Panc1 (cell line): Measurements from ENCODE around the gene FMNL3. TPM values are rescaled to one million over a fixed set of nuclear protein-coding genes. Genes with fewer than 3 reads are reported as not detected.

ENCODE experiments used
- ATAC-seq: fragments of 200-7000 bp; cut with Tn5 transposase; 2 replicates; pipeline ENCODE4 v1.9.1; 2020; ENCODE audit warnings: mild to moderate bottlenecking, moderate library complexity
- BruUV-seq: library from RNA; stranded (reverse); fragments of 400-500 nt; replicated peaks from 2 replicates; lab custom pipeline; 2021; lab: Mats Ljungman, UMichigan
- CTCF ChIA-PET: fragments of 300-600 bp; sonication (Branson Sonifier 250); formaldehyde crosslinking; loops from one replicate; lab custom pipeline; 2022; ENCODE audit warnings: antibody characterized with exemption; lab: Charles Lee
- POLR2A ChIA-PET: fragments of 300-600 bp; sonication (Branson Sonifier 250); formaldehyde crosslinking; loops from one replicate; lab custom pipeline; 2022; ENCODE audit warnings: antibody characterized with exemption; lab: Charles Lee
- DNase-seq: peaks from one replicate; pipeline ENCODE4 v3.0.0-alpha.2; 2010; ENCODE audit warnings: low read depth, low spot score
- H3K27ac ChIP-seq: 2 replicates; pipeline ENCODE4 v1.5.1; 2011; ENCODE audit warnings: mild to moderate bottlenecking, low read length, inconsistent platforms
- H3K27me3 ChIP-seq: fragments of 200-500 bp; sonication (Bioruptor generic); 2 replicates; pipeline ENCODE4 v1.6.0; 2014; ENCODE audit warnings: low read length, inconsistent platforms; ENCODE audit not compliant: control insufficient read depth, insufficient read depth
- H3K36me3 ChIP-seq: fragments of 200-500 bp; sonication (Bioruptor generic); 2 replicates; pipeline ENCODE4 v1.5.1; 2014; ENCODE audit warnings: inconsistent platforms, mild to moderate bottlenecking, low read length, moderate library complexity; ENCODE audit not compliant: control insufficient read depth, insufficient read depth
- H3K4me1 ChIP-seq: 2 replicates; pipeline ENCODE4 v1.5.1; 2011; ENCODE audit warnings: inconsistent platforms, mild to moderate bottlenecking, low read length, moderate library complexity; ENCODE audit not compliant: control insufficient read depth, insufficient read depth
- H3K4me3 ChIP-seq, 2 experiments: 2 replicates each; pipeline ENCODE4 v1.5.1; 2011 to 2012; ENCODE audit warnings: low read depth in 2 of 2, low read length in 2 of 2, mild to moderate bottlenecking in 2 of 2, inconsistent platforms in 1 of 2, moderate library complexity in 1 of 2
- H3K9me3 ChIP-seq: fragments of 200-500 bp; sonication (Bioruptor generic); 2 replicates; pipeline ENCODE4 v1.5.1; 2014; ENCODE audit warnings: low read depth, mild to moderate bottlenecking, inconsistent platforms, low read length, moderate library complexity; ENCODE audit not compliant: control insufficient read depth, insufficient read depth
- POLR2AphosphoS5 ChIP-seq: IDR thresholded peaks from 2 replicates; pipeline ENCODE4 v1.6.1; 2012; ENCODE audit warnings: mild to moderate bottlenecking, low read depth, low read length, moderate library complexity
- SIN3A ChIP-seq: IDR thresholded peaks from 2 replicates; pipeline ENCODE4 v1.6.1; 2012; ENCODE audit warnings: low read depth, mild to moderate bottlenecking, low read length, moderate library complexity, borderline replicate concordance; ENCODE audit not compliant: insufficient read depth
- TCF7L2 ChIP-seq: IDR thresholded peaks from 2 replicates; pipeline ENCODE4 v1.6.1; 2011; ENCODE audit warnings: mild to moderate bottlenecking, low read depth, low read length, inconsistent platforms
- in situ Hi-C: cut with HindIII; loops from 2 replicates; pipeline ENCODE4 v1.10.0; 2016; ENCODE audit warnings: low sequenced_read_pairs, low pct_unique_long_range_greater_than_20kb
- intact Hi-C: fragments of 100-400 bp; cut with micrococcal nuclease; formaldehyde crosslinking; loops from one replicate; pipeline ENCODE4 v1.10.0; 2022; ENCODE audit not compliant: unreplicated experiment
- total RNA-seq: library from RNA; stranded (reverse); gene quantifications from one replicate; pipeline ENCODE4 v1.2.1, GENCODE V29; 2021; ENCODE audit not compliant: unreplicated experiment
- TF ChIP-seq, protein P1 (sequence below), 2 experiments: IDR thresholded peaks; 2 replicates each; pipeline ENCODE4 v1.6.1; 2011 to 2012; ENCODE audit warnings: low read depth in 2 of 2, control low read depth in 1 of 2, low read length in 1 of 2, mild to moderate bottlenecking in 1 of 2, moderate library complexity in 1 of 2; ENCODE audit not compliant: insufficient read depth in 1 of 2
- TF ChIP-seq, protein P2 (sequence below): fragments of 450-650 bp; IDR thresholded peaks from 2 replicates; pipeline ENCODE4 v1.5.1; 2017; ENCODE audit warnings: mild to moderate bottlenecking

FMNL3 gene
- total RNA-seq, 1 experiment from 2014 or later, result 25.7 TPM

GRCh38 chr12:49655595-49656236 is 51.5 kb downstream of the FMNL3 start:
- BruUV-seq, result no TSS peak
- CTCF ChIA-PET, result no interaction called here

DNA sequence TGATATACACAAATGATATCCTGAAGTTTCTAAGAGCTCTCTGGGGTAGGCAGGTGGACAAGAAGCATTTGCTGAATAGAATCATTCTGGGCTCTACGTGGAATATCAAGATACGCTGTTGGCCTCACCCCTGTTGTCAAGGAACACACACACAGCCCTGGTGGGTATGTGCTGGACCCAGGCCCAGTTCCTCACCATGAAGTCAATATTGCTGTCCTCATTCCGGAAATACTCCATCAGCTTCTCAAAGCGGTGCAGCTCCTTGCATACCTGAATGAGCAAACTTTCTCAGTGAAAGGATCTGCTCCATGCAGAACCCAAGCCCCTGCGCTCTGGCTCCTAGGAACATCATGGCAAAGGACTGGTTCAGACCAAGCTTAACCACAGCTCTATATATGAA is 52.5 kb downstream of the FMNL3 start:
- DNase-seq, result no peak
- BruUV-seq, result no TSS peak
- no peak for ATAC-seq
- POLR2A ChIA-PET, result no interaction called here
- Histone ChIP-seq H3K4me3 (no peak overlapping the region), H3K9me3 (no peaks in the 10 kb centered on the region), H3K27me3 (no peaks in the 10 kb centered on the region), H3K27ac (no peak overlapping the region), H3K4me1 (no peaks in the 10 kb centered on the region), H3K36me3 (no peaks in the 10 kb centered on the region)
- in situ Hi-C loops (no loop called here), intact Hi-C loops (no loop called here)
- CTCF ChIA-PET, result no interaction called here
- TF ChIP-seq, protein P1, sequence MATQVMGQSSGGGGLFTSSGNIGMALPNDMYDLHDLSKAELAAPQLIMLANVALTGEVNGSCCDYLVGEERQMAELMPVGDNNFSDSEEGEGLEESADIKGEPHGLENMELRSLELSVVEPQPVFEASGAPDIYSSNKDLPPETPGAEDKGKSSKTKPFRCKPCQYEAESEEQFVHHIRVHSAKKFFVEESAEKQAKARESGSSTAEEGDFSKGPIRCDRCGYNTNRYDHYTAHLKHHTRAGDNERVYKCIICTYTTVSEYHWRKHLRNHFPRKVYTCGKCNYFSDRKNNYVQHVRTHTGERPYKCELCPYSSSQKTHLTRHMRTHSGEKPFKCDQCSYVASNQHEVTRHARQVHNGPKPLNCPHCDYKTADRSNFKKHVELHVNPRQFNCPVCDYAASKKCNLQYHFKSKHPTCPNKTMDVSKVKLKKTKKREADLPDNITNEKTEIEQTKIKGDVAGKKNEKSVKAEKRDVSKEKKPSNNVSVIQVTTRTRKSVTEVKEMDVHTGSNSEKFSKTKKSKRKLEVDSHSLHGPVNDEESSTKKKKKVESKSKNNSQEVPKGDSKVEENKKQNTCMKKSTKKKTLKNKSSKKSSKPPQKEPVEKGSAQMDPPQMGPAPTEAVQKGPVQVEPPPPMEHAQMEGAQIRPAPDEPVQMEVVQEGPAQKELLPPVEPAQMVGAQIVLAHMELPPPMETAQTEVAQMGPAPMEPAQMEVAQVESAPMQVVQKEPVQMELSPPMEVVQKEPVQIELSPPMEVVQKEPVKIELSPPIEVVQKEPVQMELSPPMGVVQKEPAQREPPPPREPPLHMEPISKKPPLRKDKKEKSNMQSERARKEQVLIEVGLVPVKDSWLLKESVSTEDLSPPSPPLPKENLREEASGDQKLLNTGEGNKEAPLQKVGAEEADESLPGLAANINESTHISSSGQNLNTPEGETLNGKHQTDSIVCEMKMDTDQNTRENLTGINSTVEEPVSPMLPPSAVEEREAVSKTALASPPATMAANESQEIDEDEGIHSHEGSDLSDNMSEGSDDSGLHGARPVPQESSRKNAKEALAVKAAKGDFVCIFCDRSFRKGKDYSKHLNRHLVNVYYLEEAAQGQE (IDR thresholded peaks at IDR 0.05; ENCODE audit: insufficient read depth in 1 of 2, low read depth in 2 of 2, low read length in 1 of 2), result no peak
- TF ChIP-seq, protein P2, sequence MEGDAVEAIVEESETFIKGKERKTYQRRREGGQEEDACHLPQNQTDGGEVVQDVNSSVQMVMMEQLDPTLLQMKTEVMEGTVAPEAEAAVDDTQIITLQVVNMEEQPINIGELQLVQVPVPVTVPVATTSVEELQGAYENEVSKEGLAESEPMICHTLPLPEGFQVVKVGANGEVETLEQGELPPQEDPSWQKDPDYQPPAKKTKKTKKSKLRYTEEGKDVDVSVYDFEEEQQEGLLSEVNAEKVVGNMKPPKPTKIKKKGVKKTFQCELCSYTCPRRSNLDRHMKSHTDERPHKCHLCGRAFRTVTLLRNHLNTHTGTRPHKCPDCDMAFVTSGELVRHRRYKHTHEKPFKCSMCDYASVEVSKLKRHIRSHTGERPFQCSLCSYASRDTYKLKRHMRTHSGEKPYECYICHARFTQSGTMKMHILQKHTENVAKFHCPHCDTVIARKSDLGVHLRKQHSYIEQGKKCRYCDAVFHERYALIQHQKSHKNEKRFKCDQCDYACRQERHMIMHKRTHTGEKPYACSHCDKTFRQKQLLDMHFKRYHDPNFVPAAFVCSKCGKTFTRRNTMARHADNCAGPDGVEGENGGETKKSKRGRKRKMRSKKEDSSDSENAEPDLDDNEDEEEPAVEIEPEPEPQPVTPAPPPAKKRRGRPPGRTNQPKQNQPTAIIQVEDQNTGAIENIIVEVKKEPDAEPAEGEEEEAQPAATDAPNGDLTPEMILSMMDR, result no peak
- TF ChIP-seq TCF7L2, result no peak
- no peak for TF ChIP-seq SIN3A
- no peak for TF ChIP-seq POLR2AphosphoS5

More at GRCh38 chr12:49655595-49656236, 51.5 kb downstream of the FMNL3 start:
- no peaks in the 10 kb centered on the region for H3K36me3 ChIP-seq
- ATAC-seq, result no peak
- no peak overlapping the region for H3K4me3 ChIP-seq
- DNase-seq, result no peak
- TF ChIP-seq, protein P2, result no peak
- TF ChIP-seq TCF7L2, result no peak
- no peak for TF ChIP-seq POLR2AphosphoS5
- TF ChIP-seq SIN3A, result no peak
- TF ChIP-seq, protein P1 (IDR thresholded peaks at IDR 0.05; ENCODE audit: insufficient read depth in 1 of 2, low read depth in 2 of 2, low read length in 1 of 2), result no peak
- POLR2A ChIA-PET, result interaction anchor here (0.6 kb wide), 1 partner anchor 122 kb away, joined by 6 read pairs; no protein-coding TSS in a partner anchor
- in situ Hi-C loops (no loop called here), intact Hi-C loops (no loop called here)
- H3K27ac ChIP-seq, result no peak overlapping the region
- no peaks in the 10 kb centered on the region for H3K27me3 ChIP-seq
- H3K4me1 ChIP-seq, result no peaks in the 10 kb centered on the region
- no peaks in the 10 kb centered on the region for H3K9me3 ChIP-seq
